Measurements from ENCODE around the gene CTDNEP1. TPM values are rescaled to one million over a fixed set of nuclear protein-coding genes. Genes with fewer than 3 reads are reported as not detected.

The CTDNEP1 gene
- total and polyA plus RNA-seq, 2 donors: 40.0 to 89.2 TPM

DNA sequence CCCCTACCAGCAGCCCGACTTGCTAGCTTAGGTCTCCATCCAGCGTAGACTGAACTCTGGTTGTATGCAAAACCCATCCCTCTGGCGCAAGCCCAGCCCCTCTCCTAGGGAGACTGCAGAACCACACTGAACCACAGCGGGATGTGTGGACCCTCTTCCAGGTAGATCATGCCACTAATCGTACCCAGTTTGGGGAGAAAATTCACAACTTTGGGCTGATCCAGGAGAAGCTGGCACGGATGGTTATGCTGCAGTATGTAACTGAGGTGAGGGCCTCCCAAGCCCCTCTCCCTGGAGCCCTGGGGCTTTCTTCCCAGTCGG, 28.6 kb downstream of the CTDNEP1 start:
- Histone ChIP-seq H3K4me3 (ENCODE audit: low read depth, low read length) (no peak overlapping the region), H3K27ac (ENCODE audit: low read depth) (no peak overlapping the region), H3K4me1 (ENCODE audit: insufficient read depth) (peaks cover 4% of the 10 kb centered on the region), H3K36me3 (ENCODE audit: insufficient read depth) (no peaks in the 10 kb centered on the region)
- 73% methylated on average over 7 of the region's 7 CpGs for WGBS
- no peak for DNase-seq (ENCODE audit: extremely low spot score)

- peaks cover 4% of the 10 kb centered on the region for H3K4me1 ChIP-seq (ENCODE audit: insufficient read depth)
- WGBS: 79% methylated on average over 15 of the region's 15 CpGs
- H3K4me3 ChIP-seq (ENCODE audit: low read depth, low read length): no peak overlapping the region
- H3K27ac ChIP-seq (ENCODE audit: low read depth): no peak overlapping the region
- no peak for DNase-seq (ENCODE audit: extremely low spot score)
- H3K36me3 ChIP-seq (ENCODE audit: insufficient read depth): no peaks in the 10 kb centered on the region
These were observed 29.2 kb downstream of the CTDNEP1 start for GRCh38 chr17:7222093-7222971.

DNA sequence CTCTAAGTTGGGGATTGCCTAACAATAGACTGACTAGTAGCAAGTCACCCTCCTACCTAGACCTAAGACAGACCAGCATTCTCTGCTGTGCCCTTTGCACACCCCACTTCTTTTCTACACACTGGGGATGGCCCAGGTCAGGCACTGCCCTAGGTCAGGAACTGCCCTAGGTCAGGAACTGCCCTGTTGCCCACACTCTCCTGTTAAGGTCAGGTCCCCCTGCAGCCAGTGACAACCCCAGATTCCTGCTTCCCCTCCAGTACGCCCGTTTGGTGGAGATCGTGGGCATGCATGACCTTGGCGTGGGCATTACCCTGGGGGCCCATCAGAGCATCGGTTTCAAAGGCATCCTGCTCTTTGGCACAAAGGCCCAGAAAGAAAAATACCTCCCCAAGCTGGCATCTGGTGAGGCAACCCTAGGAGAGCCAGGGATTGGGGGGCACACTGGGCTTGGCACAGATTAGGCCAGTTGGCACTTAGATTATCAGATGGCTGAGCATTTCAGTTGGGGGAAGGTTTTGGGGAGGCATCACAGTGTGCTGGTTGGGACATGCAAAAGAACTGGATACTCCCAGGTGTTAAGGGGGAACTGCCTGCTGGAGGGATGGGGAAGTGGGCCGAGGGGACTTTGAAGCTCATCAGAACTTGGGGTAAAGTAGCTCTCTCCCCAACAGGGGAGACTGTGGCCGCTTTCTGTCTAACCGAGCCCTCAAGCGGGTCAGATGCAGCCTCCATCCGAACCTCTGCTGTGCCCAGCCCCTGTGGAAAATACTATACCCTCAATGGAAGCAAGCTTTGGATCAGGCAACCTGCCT, 30.0 kb downstream of the CTDNEP1 start:
- Histone ChIP-seq H3K36me3 (ENCODE audit: insufficient read depth) (no peaks in the 10 kb centered on the region), H3K4me1 (ENCODE audit: insufficient read depth) (peaks cover 4% of the 10 kb centered on the region), H3K27ac (ENCODE audit: low read depth) (no peak overlapping the region), H3K4me3 (ENCODE audit: low read depth, low read length) (no peak overlapping the region)
- no peak for DNase-seq (ENCODE audit: extremely low spot score)
- 76% methylated on average over 10 of the region's 10 CpGs for WGBS

GRCh38 chr17:7220593-7221277, 30.8 kb downstream of the CTDNEP1 start:
- WGBS: 27% methylated on average over 11 of the region's 11 CpGs
- peak overlapping the region; percentile 97 for H3K27ac ChIP-seq (ENCODE audit: low read depth)
- DNase-seq (ENCODE audit: extremely low spot score): no peak
- peaks cover 4% of the 10 kb centered on the region for H3K4me1 ChIP-seq (ENCODE audit: insufficient read depth)
- H3K4me3 ChIP-seq (ENCODE audit: low read depth, low read length): peak overlapping the region; percentile 81
- H3K36me3 ChIP-seq (ENCODE audit: insufficient read depth): no peaks in the 10 kb centered on the region

- Histone ChIP-seq H3K4me3 (ENCODE audit: low read depth, low read length) (peak within 1 kb of the TSS; percentile 81), H3K36me3 (ENCODE audit: insufficient read depth) (no peaks in the 10 kb centered on the region), H3K4me1 (ENCODE audit: insufficient read depth) (peaks cover 4% of the 10 kb centered on the region), H3K27ac (ENCODE audit: low read depth) (peak within 1 kb of the TSS; percentile 97)
- DNase-seq (ENCODE audit: extremely low spot score): no peak
- WGBS: under 1% methylated on average over 63 of the region's 63 CpGs
These were observed 31.5 kb downstream of the CTDNEP1 start, which contains the start of the genes ACADVL and DLG4 for GRCh38 chr17:7219812-7220592. Gene ACADVL (plus strand): TSS chr17:7219938. CDS start chr17:7219985, 47 bp downstream. Gene DLG4 (minus strand): TSS chr17:7219836.

DNA sequence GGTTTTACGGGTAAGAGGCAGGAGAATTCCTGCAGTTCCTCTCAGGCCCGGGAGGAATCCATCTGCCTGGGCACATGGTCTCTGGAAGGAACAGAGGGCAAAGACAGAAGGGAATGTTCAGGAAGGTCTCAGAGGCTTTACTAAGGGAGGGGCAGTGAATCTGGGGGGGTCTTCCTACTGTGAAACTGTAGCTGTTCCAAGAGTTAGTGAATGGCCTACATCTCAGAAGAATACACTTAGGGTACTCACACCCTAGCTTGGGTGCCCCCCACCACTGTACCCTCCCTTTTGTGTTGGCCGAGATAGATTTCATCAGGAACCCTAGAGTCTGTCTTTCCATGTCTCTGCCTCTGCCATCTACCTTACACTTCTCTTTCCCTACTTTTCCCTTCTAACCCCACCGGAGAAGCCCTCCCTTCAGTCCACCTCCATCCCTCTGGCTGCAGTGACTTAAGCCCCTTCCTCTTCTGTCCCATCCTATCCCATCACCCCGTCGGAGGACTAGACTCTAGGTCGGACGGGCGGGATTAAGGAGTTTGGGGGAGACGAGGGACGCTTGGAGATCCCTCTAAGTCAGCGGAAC, 32.2 kb downstream of the CTDNEP1 start:
- 17% methylated on average over 12 of the region's 12 CpGs for WGBS
- H3K27ac ChIP-seq (ENCODE audit: low read depth): peak overlapping the region; percentile 57
- DNase-seq (ENCODE audit: extremely low spot score): no peak
- H3K36me3 ChIP-seq (ENCODE audit: insufficient read depth): no peaks in the 10 kb centered on the region
- H3K4me1 ChIP-seq (ENCODE audit: insufficient read depth): peaks cover 4% of the 10 kb centered on the region
- H3K4me3 ChIP-seq (ENCODE audit: low read depth, low read length): peak overlapping the region; percentile 81

DNA sequence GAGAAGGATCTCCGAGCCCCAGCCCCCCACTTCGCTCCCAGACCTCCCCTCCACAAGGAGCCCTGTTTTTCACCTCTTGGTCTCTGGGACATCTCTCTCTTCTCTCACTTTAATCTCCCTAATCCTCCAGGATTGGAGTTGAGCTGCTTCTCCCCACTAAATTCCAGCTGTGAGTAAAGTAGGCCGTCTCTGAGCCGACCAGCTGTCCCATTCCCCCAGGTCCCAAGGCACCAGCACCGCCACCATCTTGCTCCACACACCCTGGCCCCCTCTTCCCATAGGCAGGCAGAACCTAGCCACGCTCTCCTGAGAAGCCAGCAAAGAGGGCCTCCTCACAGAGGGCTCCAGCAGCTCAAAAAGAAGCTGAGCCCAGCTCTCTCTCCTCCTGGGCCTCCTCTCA, 32.8 kb downstream of the CTDNEP1 start:
- WGBS: 47% methylated on average over 6 of the region's 6 CpGs
- no peak overlapping the region for H3K27ac ChIP-seq (ENCODE audit: low read depth)

DNA sequence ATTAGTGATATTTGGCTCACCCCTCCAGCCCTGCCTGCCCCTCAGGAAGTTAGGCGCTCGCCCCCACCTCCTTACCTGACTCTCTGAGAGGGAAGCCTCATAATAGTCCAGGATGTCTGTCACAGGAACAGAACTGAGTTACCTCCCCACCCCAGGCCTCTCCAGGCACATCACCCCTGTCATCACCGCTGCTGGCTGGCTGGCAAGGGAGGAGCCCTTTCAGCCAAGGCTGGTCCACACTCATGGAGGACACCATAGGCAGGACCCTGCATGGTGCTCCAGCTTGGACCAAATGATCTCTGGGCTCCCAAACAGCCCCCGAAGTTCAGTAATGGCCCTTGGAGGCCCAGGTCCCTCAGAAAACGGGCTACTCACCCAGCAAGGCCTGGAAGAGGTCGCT, 33.4 kb downstream of the CTDNEP1 start:
- WGBS: 50% methylated on average over 6 of the region's 6 CpGs
- no peak for DNase-seq (ENCODE audit: extremely low spot score)
- Histone ChIP-seq H3K27ac (ENCODE audit: low read depth) (no peak overlapping the region), H3K36me3 (ENCODE audit: insufficient read depth) (no peaks in the 10 kb centered on the region), H3K4me3 (ENCODE audit: low read depth, low read length) (peak overlapping the region; percentile 52), H3K4me1 (ENCODE audit: insufficient read depth) (peaks cover 5% of the 10 kb centered on the region)

More for the DNA sequence above, 32.8 kb downstream of the CTDNEP1 start:
- Histone ChIP-seq H3K36me3 (ENCODE audit: insufficient read depth) (no peaks in the 10 kb centered on the region), H3K4me1 (ENCODE audit: insufficient read depth) (peaks cover 5% of the 10 kb centered on the region), H3K4me3 (ENCODE audit: low read depth, low read length) (no peak overlapping the region)
- DNase-seq (ENCODE audit: extremely low spot score): no peak

GRCh38 chr17:7217113-7217987, 34.2 kb downstream of the CTDNEP1 start:
- DNase-seq (ENCODE audit: extremely low spot score): no peak
- H3K4me1 ChIP-seq (ENCODE audit: insufficient read depth): peaks cover 5% of the 10 kb centered on the region
- H3K4me3 ChIP-seq (ENCODE audit: low read depth, low read length): peak overlapping the region; percentile 52
- H3K36me3 ChIP-seq (ENCODE audit: insufficient read depth): no peaks in the 10 kb centered on the region
- under 1% methylated on average over 32 of the region's 32 CpGs for WGBS
- H3K27ac ChIP-seq (ENCODE audit: low read depth): peak overlapping the region; percentile 67

- Histone ChIP-seq H3K36me3 (ENCODE audit: insufficient read depth) (no peaks in the 10 kb centered on the region), H3K4me3 (ENCODE audit: low read depth, low read length) (peak overlapping the region; percentile 52), H3K27ac (ENCODE audit: low read depth) (no peak overlapping the region), H3K4me1 (ENCODE audit: insufficient read depth) (peaks cover 5% of the 10 kb centered on the region)
- no peak for DNase-seq (ENCODE audit: extremely low spot score)
- WGBS: 16% methylated on average over 7 of the region's 7 CpGs
These were observed 35.1 kb downstream of the CTDNEP1 start for GRCh38 chr17:7216242-7217112.

- no peak for DNase-seq (ENCODE audit: extremely low spot score)
- 13% methylated on average over 10 of the region's 10 CpGs for WGBS
- H3K27ac ChIP-seq (ENCODE audit: low read depth): peak overlapping the region; percentile 53
- H3K4me1 ChIP-seq (ENCODE audit: insufficient read depth): peaks cover 3% of the 10 kb centered on the region
- no peaks in the 10 kb centered on the region for H3K36me3 ChIP-seq (ENCODE audit: insufficient read depth)
- H3K4me3 ChIP-seq (ENCODE audit: low read depth, low read length): no peak overlapping the region
These were observed 35.8 kb downstream of the CTDNEP1 start for GRCh38 chr17:7215652-7216180.

Data from urinary bladder (tissue), 4 donors.